GM12891 (cell line): ENCODE measurements around the gene C19orf67.

Experiments
- PAX5 ChIP-seq: IDR thresholded peaks from 2 replicates; pipeline ENCODE4 v1.6.1; 2011; ENCODE audit warnings: low read length, moderate library complexity, mild to moderate bottlenecking; ENCODE audit not compliant: insufficient read depth, severe bottlenecking
- POLR2A ChIP-seq: IDR thresholded peaks from 2 replicates; pipeline ENCODE4 v1.6.1; 2011; ENCODE audit warnings: low read depth, low read length, control low read depth
- POLR2AphosphoS5 ChIP-seq: IDR thresholded peaks from 2 replicates; pipeline ENCODE4 v1.6.1; 2011; ENCODE audit warnings: low read depth, low read length, control low read depth
- POU2F2 ChIP-seq: IDR thresholded peaks from 2 replicates; pipeline ENCODE4 v1.6.1; 2011; ENCODE audit warnings: low read depth, mild to moderate bottlenecking, control low read depth, low read length, moderate library complexity
- SPI1 ChIP-seq: IDR thresholded peaks from 2 replicates; pipeline ENCODE4 v1.6.1; 2011; ENCODE audit warnings: low read depth, low read length, control low read depth
- TAF1 ChIP-seq: IDR thresholded peaks from 2 replicates; pipeline ENCODE4 v1.6.1; 2011; ENCODE audit warnings: low read depth, low read length, control low read depth

DNA sequence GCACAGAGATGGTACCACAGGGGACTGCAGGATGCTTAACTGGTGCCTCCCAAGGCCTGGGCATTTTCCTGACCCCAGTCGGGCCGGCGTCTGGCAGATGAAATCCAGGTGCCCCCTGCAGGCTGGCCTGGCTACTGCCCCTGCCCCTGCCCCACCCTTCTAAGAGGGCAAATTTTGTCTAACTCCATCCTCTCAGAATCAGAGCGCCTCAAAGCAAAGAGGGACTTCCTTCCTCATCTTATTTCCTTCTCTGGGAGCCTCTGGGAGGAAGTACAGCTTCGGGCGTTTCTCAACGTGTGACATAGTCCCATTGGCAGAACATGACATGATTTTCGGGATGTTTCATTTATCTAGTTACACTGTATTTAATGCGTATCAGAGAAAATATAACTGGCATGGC, 29.3 kb upstream of the C19orf67 start:
- TF ChIP-seq POLR2AphosphoS5: no peak
- TF ChIP-seq TAF1: no peak
- TF ChIP-seq POLR2A: no peak
- no peak for TF ChIP-seq SPI1
- no peak for TF ChIP-seq POU2F2
- TF ChIP-seq PAX5: no peak
